IMR-90 (cell line): Measurements from ENCODE around the gene LATS2. TPM values are rescaled to one million over a fixed set of nuclear protein-coding genes. Genes with fewer than 3 reads are reported as not detected.

Source experiments
- ATAC-seq: fragments of 200-7000 bp; cut with Tn5 transposase; 2 replicates; pipeline ENCODE4 v1.9.1; 2020; ENCODE audit warnings: low read depth, mild to moderate bottlenecking, moderate library complexity
- BruUV-seq: library from RNA; stranded (reverse); fragments of 400-500 nt; replicated peaks from 2 replicates; lab custom pipeline; 2021; lab: Mats Ljungman, UMichigan
- CTCF ChIA-PET: fragments of 300-600 bp; formaldehyde crosslinking; extraction: SDS; loops from one replicate; lab custom pipeline; 2021; ENCODE audit warnings: antibody characterized with exemption; lab: Yijun Ruan, JAX
- POLR2A ChIA-PET: fragments of 300-600 bp; sonication (Branson Sonifier 250); formaldehyde crosslinking; loops from one replicate; lab custom pipeline; 2022; ENCODE audit warnings: antibody characterized with exemption; ENCODE audit not compliant: unreplicated experiment; lab: Charles Lee
- DNase-seq: peaks from one replicate; pipeline ENCODE4 v3.0.0; 2013
- H2AFZ ChIP-seq: replicated peaks from 2 replicates; pipeline ENCODE3; 2013; ENCODE audit warnings: low read length, mild to moderate bottlenecking; ENCODE audit not compliant: poor library complexity
- H2AK5ac ChIP-seq: 2 replicates; pipeline ENCODE4 v1.6.1; 2013; ENCODE audit warnings: low read depth, low read length, inconsistent platforms
- H2AK9ac ChIP-seq: replicated peaks from 2 replicates; pipeline ENCODE3; 2013; ENCODE audit warnings: mild to moderate bottlenecking, low read depth, low read length, moderate library complexity; ENCODE audit not compliant: poor library complexity
- H2BK120ac ChIP-seq: 2 replicates; pipeline ENCODE4 v1.6.1; 2013; ENCODE audit warnings: low read depth, low read length, inconsistent platforms
- H2BK15ac ChIP-seq: 3 replicates; pipeline ENCODE4 v1.6.1; 2013; ENCODE audit warnings: low read depth, low read length, inconsistent platforms
- H2BK20ac ChIP-seq: 2 replicates; pipeline ENCODE4 v1.6.1; 2013; ENCODE audit warnings: low read depth, mild to moderate bottlenecking, inconsistent platforms, low read length, moderate library complexity
- H2BK5ac ChIP-seq: 2 replicates; pipeline ENCODE4 v1.6.1; 2013; ENCODE audit warnings: mild to moderate bottlenecking, low read depth, low read length, inconsistent platforms; ENCODE audit not compliant: poor library complexity, severe bottlenecking
- H3K14ac ChIP-seq: replicated peaks from 2 replicates; pipeline ENCODE4 v1.6.1; 2013; ENCODE audit warnings: low read depth, low read length, inconsistent platforms
- H3K18ac ChIP-seq: 2 replicates; pipeline ENCODE4 v1.6.1; 2013; ENCODE audit warnings: low read depth, low read length, control low read depth
- H3K23ac ChIP-seq: 2 replicates; pipeline ENCODE4 v1.6.1; 2013; ENCODE audit warnings: low read depth, low read length, inconsistent platforms
- H3K27ac ChIP-seq: 2 replicates; pipeline ENCODE4 v1.5.1; 2013; ENCODE audit warnings: mild to moderate bottlenecking, control low read depth, low read length; ENCODE audit not compliant: insufficient read depth
- H3K27me3 ChIP-seq: 2 replicates; pipeline ENCODE4 v1.6.1; 2013; ENCODE audit warnings: low read length; ENCODE audit not compliant: control insufficient read depth, insufficient read depth
- H3K36me3 ChIP-seq: 2 replicates; pipeline ENCODE4 v1.6.1; 2013; ENCODE audit warnings: low read length, mixed read lengths; ENCODE audit not compliant: control insufficient read depth, insufficient read depth
- H3K4ac ChIP-seq: 2 replicates; pipeline ENCODE4 v1.6.1; 2013; ENCODE audit warnings: low read depth, low read length, inconsistent platforms
- H3K4me1 ChIP-seq: 2 replicates; pipeline ENCODE4 v1.6.1; 2013; ENCODE audit warnings: low read length, mixed read lengths; ENCODE audit not compliant: control insufficient read depth, insufficient read depth
- H3K4me2 ChIP-seq: 2 replicates; pipeline ENCODE4 v1.6.1; 2013; ENCODE audit warnings: low read depth, mild to moderate bottlenecking, control low read depth, low read length, moderate library complexity
- H3K4me3 ChIP-seq: 2 replicates; pipeline ENCODE4 v1.5.1; 2013; ENCODE audit warnings: low read depth, mild to moderate bottlenecking, control low read depth, low read length, moderate library complexity; ENCODE audit not compliant: insufficient read depth
- H3K56ac ChIP-seq: 2 replicates; pipeline ENCODE4 v1.6.1; 2013; ENCODE audit warnings: low read length, inconsistent platforms; ENCODE audit not compliant: insufficient read depth; ENCODE audit errors: extremely low read depth
- H3K79me1 ChIP-seq, 2 experiments: 2 replicates each; pipeline ENCODE4 v1.6.1; 2013; ENCODE audit warnings: low read length in 2 of 2, inconsistent platforms in 1 of 2, low read depth in 1 of 2
- H3K9ac ChIP-seq: 2 replicates; pipeline ENCODE4 v1.6.1; 2013; ENCODE audit warnings: low read depth, low read length, control low read depth
- H3K9me1 ChIP-seq: 2 replicates; pipeline ENCODE4 v1.6.1; 2013; ENCODE audit warnings: low read length, inconsistent platforms; ENCODE audit not compliant: insufficient read depth
- H3K9me3 ChIP-seq: 2 replicates; pipeline ENCODE4 v1.6.1; 2013; ENCODE audit warnings: low read length; ENCODE audit not compliant: control insufficient read depth, insufficient read depth
- H4K20me1 ChIP-seq: 2 replicates; pipeline ENCODE4 v1.6.1; 2013; ENCODE audit warnings: low read length, inconsistent platforms; ENCODE audit not compliant: insufficient read depth
- H4K5ac ChIP-seq: 2 replicates; pipeline ENCODE4 v1.6.1; 2013; ENCODE audit warnings: mild to moderate bottlenecking, low read depth, low read length, control low read depth
- H4K8ac ChIP-seq, 2 experiments: 2 replicates each; pipeline ENCODE4 v1.6.1; 2013; ENCODE audit warnings: low read depth in 2 of 2, low read length in 2 of 2, control low read depth in 1 of 2, inconsistent platforms in 1 of 2
- H4K91ac ChIP-seq: 2 replicates; pipeline ENCODE4 v1.6.1; 2013; ENCODE audit warnings: low read depth, low read length, inconsistent platforms; ENCODE audit not compliant: insufficient read depth
- BHLHE40 ChIP-seq: fragments of 150-350 bp; IDR thresholded peaks from 2 replicates; pipeline ENCODE4 v1.6.1; 2016; ENCODE audit warnings: mild to moderate bottlenecking, low read depth, low read length
- CEBPB ChIP-seq: IDR thresholded peaks from 2 replicates; pipeline ENCODE4 v1.6.1; 2012; ENCODE audit warnings: low read depth, low read length, improper control_type of control experiment
- MXI1 ChIP-seq: IDR thresholded peaks from 2 replicates; pipeline ENCODE4 v1.6.1; 2012; ENCODE audit warnings: low read depth, mild to moderate bottlenecking, low read length, moderate library complexity, borderline replicate concordance
- WGBS, 2 experiments: methylation state at CpG; one replicate each; pipeline versions ENCODE4 v1.1.5 to v1.1.7; 2013; ENCODE audit warnings: missing lambda C conversion rate in 2 of 2; ENCODE audit not compliant: insufficient read length in 1 of 2; ENCODE audit errors: extremely low coverage in 2 of 2; 5-methylcytosine and 5-hydroxymethylcytosine counted together
- dilution Hi-C: fragments of 300-500 bp; cut with HindIII; formaldehyde crosslinking; loops from one replicate; pipeline ENCODE4 v1.14.3; 2018; ENCODE audit warnings: low sequenced_read_pairs; ENCODE audit not compliant: unreplicated experiment
- in situ Hi-C: fragments of 300-500 bp; cut with MboI; formaldehyde crosslinking; loops from 3 replicates; pipeline ENCODE4 v1.14.3; 2019; ENCODE audit warnings: low sequenced_read_pairs, inconsistent platforms, mixed read lengths
- intact Hi-C: fragments of 100-400 bp; cut with micrococcal nuclease; formaldehyde crosslinking; loops from 2 replicates; pipeline ENCODE4 v1.10.0; 2022
- polyA plus RNA-seq, 3 experiments: library from polyadenylated mRNA; depleted of rRNA; stranded (reverse); fragments of >200 nt; gene quantifications; 2 replicates each; pipeline ENCODE4 v1.2.3, GENCODE V29; 2012; ENCODE audit warnings: low replicate concordance in 1 of 3
- total RNA-seq: library from RNA; depleted of rRNA; stranded (reverse); fragments of >200 nt; gene quantifications from 2 replicates; pipeline ENCODE4 v1.2.3, GENCODE V29; 2012

The LATS2 gene
- total and polyA plus RNA-seq, 2 of the 4 experiments (the other 2 are of a cell fraction), result 12.7 to 22.4 TPM

GRCh38 chr13:21060338-21061028, 903 bp downstream of the LATS2 start:
- TF ChIP-seq BHLHE40 (peak; percentile 17; the same call in 1 of the 2 replicates), MXI1 (no peak; the same call in 1 of the 2 replicates), CEBPB (peak; percentile 77)
- Histone ChIP-seq H3K4me1 (peaks cover 20% of the 10 kb centered on the region), H2BK5ac (peak overlapping the region; percentile 99), H3K56ac (peak overlapping the region; percentile 76; the same call in 1 of the 2 replicates), H3K4me3 (peak overlapping the region; percentile 74), H4K91ac (peak overlapping the region; percentile 92), H3K27ac (peak overlapping the region; percentile 95), H3K9me1 (peaks cover 12% of the 10 kb centered on the region), H3K14ac (peak overlapping the region; percentile 91), H2BK15ac (no peak overlapping the region), H4K5ac (peak overlapping the region; percentile 6; the same call in 1 of the 2 replicates), H3K4ac (peak overlapping the region; percentile 94), H4K8ac (peak overlapping the region in 1 of 2 experiments; percentile 8; a peak in 1 of 4 replicates), H3K4me2 (peak overlapping the region; percentile 74), H3K79me1 (peaks cover 0 to 17% of the 10 kb centered on the region in 2 experiments; a peak in 2 of 4 replicates), H2AK5ac (peak overlapping the region; percentile 89), H3K18ac (peak overlapping the region; percentile 7; the same call in 1 of the 2 replicates), H4K20me1 (peaks cover 49% of the 10 kb centered on the region), H3K27me3 (no peaks in the 10 kb centered on the region), H2BK20ac (peak overlapping the region; percentile 42; the same call in 1 of the 2 replicates), H3K9me3 (no peaks in the 10 kb centered on the region), H2AK9ac (peak overlapping the region; percentile 96), H3K23ac (peak overlapping the region; percentile 98), H2AFZ (peak overlapping the region; percentile 85), H2BK120ac (peak overlapping the region; percentile 46), H3K36me3 (peaks cover 11% of the 10 kb centered on the region; the same call in 1 of the 2 replicates), H3K9ac (peak overlapping the region; percentile 88)
- DNase-seq (no peak), ATAC-seq (peak; percentile 24)
- dilution Hi-C loops, result no loop called here
- BruUV-seq, result no TSS peak
- POLR2A ChIA-PET, result no interaction called here
- intact Hi-C loops, result loop anchor here (5.0 to 10.0 kb wide), 3 partner anchors 47 to 414 kb away; no protein-coding TSS in a partner anchor
- in situ Hi-C loops, result no loop called here
- CTCF ChIA-PET, result no interaction called here
- WGBS, 2 experiments, result 1% methylated on average over 83 of the region's 100 CpGs; no CpG with 5 or more reads in 1 of the 2 experiments
